Endometrial microvascular endothelial cells (primary cell): Measurements from ENCODE around the gene PPIAL4G. TPM values are rescaled to one million over a fixed set of nuclear protein-coding genes. Genes with fewer than 3 reads are reported as not detected.
"Not testable (repeated sequence)": the region's sequence is repeated elsewhere in the genome, so short reads cannot be mapped to it uniquely, and the experiment has no call there.

Experiments used
- in situ Hi-C: cut with HindIII; loops from 2 replicates; pipeline ENCODE4 v1.10.0; 2017; ENCODE audit warnings: low sequenced_read_pairs, low pct_unique_long_range_greater_than_20kb; ENCODE audit errors: inconsistent ontology term
- total RNA-seq: library from RNA; depleted of rRNA; stranded (reverse); fragments of >200 nt; gene quantifications from one replicate; pipeline ENCODE4 v1.2.3, GENCODE V29; 2015; ENCODE audit errors: inconsistent ontology term

PPIAL4G gene
- total RNA-seq, 1 donor from 2014 or later, result not detected

DNA sequence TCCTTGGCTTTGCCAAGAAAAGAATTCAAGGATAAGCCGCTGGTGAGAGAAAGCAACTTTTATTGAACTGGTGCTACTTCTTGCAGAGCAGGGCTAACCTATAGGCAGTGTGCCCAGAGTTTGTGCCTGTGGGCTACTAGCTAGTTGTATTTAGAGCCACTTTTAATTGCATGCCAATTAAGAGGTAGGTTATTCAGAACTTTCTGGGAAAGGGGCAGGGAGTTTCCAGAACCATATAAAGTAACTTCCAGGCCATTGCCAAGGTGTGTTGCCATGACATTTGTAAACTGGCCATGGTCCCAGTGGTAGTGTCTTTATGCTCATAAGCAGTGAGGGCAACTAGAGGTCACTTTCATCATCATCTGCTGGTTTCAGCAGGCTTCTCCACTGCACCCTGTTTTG lies 50.2 kb downstream of the PPIAL4G start:
- in situ Hi-C loops, result not testable (repeated sequence)

Other genes with a start within 250 kb of the PPIAL4G start
- gene NBPF14, start 112.7 kb upstream of the PPIAL4G start, total RNA-seq, result 3.8 TPM